Bronchial epithelial cell (primary cell): ENCODE measurements around the gene LYZL1. TPM values are rescaled to one million over a fixed set of nuclear protein-coding genes. Genes with fewer than 3 reads are reported as not detected.

Experiments used
- DNase-seq: peaks from one replicate; pipeline ENCODE4 v3.0.0-alpha.2; 2010; ENCODE audit warnings: low read depth
- FAIRE-seq: peaks from 2 replicates; lab custom pipeline; 2011; peaks lifted over from hg19 to GRCh38; lab: Jason Lieb, UNC
- H3K27me3 ChIP-seq: 2 replicates; pipeline ENCODE4 v1.5.1; 2011; ENCODE audit warnings: low read length; ENCODE audit not compliant: control insufficient read depth, insufficient read depth
- H3K36me3 ChIP-seq: 2 replicates; pipeline ENCODE4 v1.5.1; 2011; ENCODE audit warnings: low read length; ENCODE audit not compliant: control insufficient read depth, insufficient read depth
- H3K4me3 ChIP-seq: 2 replicates; pipeline ENCODE4 v1.5.1; 2011; ENCODE audit warnings: mild to moderate bottlenecking, low read depth, low read length, control low read depth
- CTCF ChIP-seq: IDR thresholded peaks from 2 replicates; pipeline ENCODE4 v1.5.1; 2011; ENCODE audit warnings: mild to moderate bottlenecking, moderate library complexity, low read length, control low read depth, inconsistent platforms; ENCODE audit not compliant: insufficient read depth, severe bottlenecking
- total RNA-seq: library from RNA; depleted of rRNA; stranded (reverse); fragments of >200 nt; gene quantifications from 2 replicates; pipeline ENCODE4 v1.2.1, GENCODE V29; 2014

The LYZL1 gene
- total RNA-seq, 1 donor from 2014 or later, result not detected

DNA sequence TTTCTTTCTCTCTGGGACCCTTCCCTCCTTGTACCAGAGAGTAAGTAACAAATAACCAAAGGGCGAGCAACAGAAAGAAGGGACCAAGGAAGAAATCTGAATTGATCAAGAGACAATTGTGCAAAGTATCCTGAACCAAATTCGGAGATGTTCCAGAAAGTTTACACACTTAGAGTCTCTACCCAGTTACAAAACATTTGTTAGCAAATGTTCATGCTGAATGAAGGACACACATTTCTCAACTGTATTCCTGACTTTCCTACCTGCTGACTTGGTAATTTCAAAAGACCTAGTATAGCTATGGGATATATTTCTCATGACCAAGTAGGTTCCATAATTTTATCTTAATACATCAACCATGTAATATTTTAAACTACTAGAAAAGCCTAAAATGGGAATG, 37.4 kb downstream of the LYZL1 start:
- Histone ChIP-seq H3K36me3 (no peaks in the 10 kb centered on the region), H3K4me3 (no peak overlapping the region), H3K27me3 (no peaks in the 10 kb centered on the region)
- no peak for TF ChIP-seq CTCF
- FAIRE-seq (no peak), DNase-seq (no peak)

DNA sequence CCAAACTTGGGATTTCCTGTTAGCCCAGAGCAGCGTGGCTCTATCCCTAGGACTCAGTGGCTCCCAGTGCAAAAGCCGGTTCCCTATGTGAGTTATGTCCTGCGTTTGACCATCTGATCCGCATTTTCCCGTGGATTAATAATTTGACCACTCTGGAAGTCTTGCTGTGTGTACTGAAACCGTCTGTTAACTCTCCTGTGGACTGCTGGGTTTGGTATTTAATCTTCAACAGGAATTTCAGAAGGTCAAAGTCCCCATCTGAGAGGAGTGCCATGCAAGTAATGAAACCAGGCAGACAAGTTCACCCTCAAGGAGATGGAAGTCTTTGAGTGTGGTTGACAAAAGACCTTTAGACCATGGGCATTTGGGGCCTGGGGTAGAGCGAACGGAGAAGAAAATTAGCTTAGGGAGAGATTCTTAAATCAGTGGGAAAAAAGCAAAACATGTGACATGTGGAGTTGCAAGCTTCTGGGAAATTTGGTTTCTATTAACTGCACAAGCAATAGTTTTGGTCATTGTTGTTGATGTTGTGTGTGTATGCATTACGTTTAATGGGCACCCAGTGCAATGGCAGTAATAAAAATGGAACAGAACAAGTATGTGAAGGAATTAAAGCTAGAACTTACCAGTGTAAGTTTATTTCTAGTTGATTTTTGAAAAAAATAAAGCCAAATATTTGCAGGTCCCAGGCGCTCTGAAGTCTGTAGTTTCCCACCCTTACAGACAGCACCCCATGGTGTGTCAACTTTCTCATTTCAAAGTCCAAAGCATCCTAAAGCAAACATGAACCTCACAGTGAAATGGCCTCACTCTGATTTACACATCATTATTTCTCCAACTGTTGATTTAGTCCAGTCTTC, 38.2 kb downstream of the LYZL1 start:
- H3K27me3 ChIP-seq, result no peaks in the 10 kb centered on the region
- TF ChIP-seq CTCF, result no peak
- no peak overlapping the region for H3K4me3 ChIP-seq
- no peak for DNase-seq
- H3K36me3 ChIP-seq, result no peaks in the 10 kb centered on the region
- FAIRE-seq, result no peak

GRCh38 chr10:29327746-29328102, 38.9 kb downstream of the LYZL1 start:
- FAIRE-seq (no peak), DNase-seq (no peak)
- Histone ChIP-seq H3K27me3 (no peaks in the 10 kb centered on the region), H3K4me3 (no peak overlapping the region), H3K36me3 (no peaks in the 10 kb centered on the region)
- no peak for TF ChIP-seq CTCF

GRCh38 chr10:29328983-29329382, 40.1 kb downstream of the LYZL1 start:
- no peak for DNase-seq
- no peak for FAIRE-seq
- Histone ChIP-seq H3K4me3 (no peak overlapping the region), H3K27me3 (no peaks in the 10 kb centered on the region), H3K36me3 (no peaks in the 10 kb centered on the region)
- no peak for TF ChIP-seq CTCF

DNA sequence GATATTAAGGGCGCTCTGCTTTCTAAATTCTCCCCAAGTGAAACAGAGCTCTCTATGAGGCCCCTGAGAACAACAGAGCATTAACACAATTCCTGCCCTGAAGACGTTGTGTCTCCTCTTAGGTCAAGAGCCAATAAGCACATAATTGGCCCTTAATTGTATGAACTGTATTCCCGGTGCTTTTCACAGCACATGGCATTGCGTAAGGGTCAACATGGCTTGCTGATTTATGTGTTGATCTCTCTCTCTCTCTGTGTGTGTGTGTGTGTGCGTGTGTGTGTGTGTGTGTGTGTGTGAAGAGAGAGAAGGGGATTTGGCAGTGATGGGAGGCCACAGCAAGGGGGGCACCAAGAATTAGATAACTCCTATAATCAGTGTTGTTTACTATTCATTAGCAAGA, 40.5 kb downstream of the LYZL1 start:
- FAIRE-seq (no peak), DNase-seq (no peak)
- no peaks in the 10 kb centered on the region for H3K27me3 ChIP-seq
- H3K4me3 ChIP-seq, result no peak overlapping the region
- no peaks in the 10 kb centered on the region for H3K36me3 ChIP-seq
- no peak for TF ChIP-seq CTCF
